ENCODE measurements around the gene ZCCHC7. TPM values are rescaled to one million over a fixed set of nuclear protein-coding genes. Genes with fewer than 3 reads are reported as not detected.

Gene ZCCHC7
- total and polyA plus RNA-seq, 4 donors = 3.3 to 9.7 (median 7.6) TPM

DNA sequence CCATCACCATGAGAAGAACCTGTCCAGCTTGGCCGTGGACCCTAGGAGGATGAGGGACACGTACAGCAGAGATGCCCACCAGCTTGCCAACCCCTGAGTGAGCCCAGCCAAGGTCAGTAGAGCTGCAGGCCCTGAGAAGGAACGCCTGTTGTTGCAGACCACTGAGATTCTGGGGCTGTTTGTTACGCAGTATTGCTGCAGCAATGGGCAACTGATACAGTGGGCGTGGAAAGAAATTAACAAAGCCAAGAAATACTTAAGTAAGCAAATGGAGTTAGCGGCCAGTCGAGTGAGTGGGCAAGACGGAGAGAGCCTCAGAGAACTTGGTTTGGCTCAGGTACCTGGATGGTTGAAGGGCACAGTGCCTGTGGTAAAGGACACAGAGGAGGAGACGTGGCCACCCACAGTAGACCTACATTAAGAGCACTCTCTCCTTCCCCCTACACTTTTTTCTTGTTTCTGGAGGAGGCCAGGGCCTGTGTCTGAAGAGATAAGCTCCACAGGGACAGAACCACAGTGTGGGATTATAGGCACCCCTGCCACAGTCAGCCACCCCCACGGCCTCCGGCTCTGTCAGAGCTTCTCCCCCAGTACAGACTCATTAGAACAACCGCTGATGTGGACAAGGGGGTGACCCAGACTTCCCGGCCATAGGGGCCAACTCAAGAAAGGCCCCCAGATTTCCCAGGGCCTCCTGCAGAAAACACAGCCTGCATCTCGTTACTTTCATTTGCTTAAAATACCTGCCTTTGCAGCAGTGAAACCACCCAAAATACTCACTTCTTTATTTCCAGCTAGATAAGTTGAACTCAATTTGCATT lies 262.0 kb downstream of the ZCCHC7 start:
- DNase-seq (ENCODE audit: low spot score) = no peak
- Histone ChIP-seq H3K9me3 (ENCODE audit: control insufficient read depth in 4 of 4, low read length in 3 of 4) (peaks cover 0 to 2% (median 0%) of the 10 kb centered on the region in 4 donors), H3K4me3 (ENCODE audit: low read depth in 1 of 3, low read length in 3 of 3) (no peak overlapping the region), H3K36me3 (ENCODE audit: control insufficient read depth in 4 of 4, insufficient read depth in 3 of 4, low read depth in 1 of 4, low read length in 3 of 4) (no peaks in the 10 kb centered on the region), H3K4me1 (ENCODE audit: control insufficient read depth in 4 of 4, insufficient read depth in 4 of 4, low read length in 3 of 4) (no peaks in the 10 kb centered on the region), H3K27me3 (ENCODE audit: control insufficient read depth in 4 of 4, insufficient read depth in 4 of 4, low read length in 3 of 4) (no peaks in the 10 kb centered on the region), H3K27ac (ENCODE audit: low read depth in 1 of 2, low read length in 2 of 2) (no peak overlapping the region), H3K9ac (ENCODE audit: low read depth in 1 of 2, low read length in 2 of 2) (no peak overlapping the region)
- no peak for TF ChIP-seq HNF4G (IDR thresholded peaks at IDR 0.05)
- TF ChIP-seq EGR1 (IDR thresholded peaks at IDR 0.05; ENCODE audit: low read depth in 2 of 2) = no peak
- TF ChIP-seq, protein P1, sequence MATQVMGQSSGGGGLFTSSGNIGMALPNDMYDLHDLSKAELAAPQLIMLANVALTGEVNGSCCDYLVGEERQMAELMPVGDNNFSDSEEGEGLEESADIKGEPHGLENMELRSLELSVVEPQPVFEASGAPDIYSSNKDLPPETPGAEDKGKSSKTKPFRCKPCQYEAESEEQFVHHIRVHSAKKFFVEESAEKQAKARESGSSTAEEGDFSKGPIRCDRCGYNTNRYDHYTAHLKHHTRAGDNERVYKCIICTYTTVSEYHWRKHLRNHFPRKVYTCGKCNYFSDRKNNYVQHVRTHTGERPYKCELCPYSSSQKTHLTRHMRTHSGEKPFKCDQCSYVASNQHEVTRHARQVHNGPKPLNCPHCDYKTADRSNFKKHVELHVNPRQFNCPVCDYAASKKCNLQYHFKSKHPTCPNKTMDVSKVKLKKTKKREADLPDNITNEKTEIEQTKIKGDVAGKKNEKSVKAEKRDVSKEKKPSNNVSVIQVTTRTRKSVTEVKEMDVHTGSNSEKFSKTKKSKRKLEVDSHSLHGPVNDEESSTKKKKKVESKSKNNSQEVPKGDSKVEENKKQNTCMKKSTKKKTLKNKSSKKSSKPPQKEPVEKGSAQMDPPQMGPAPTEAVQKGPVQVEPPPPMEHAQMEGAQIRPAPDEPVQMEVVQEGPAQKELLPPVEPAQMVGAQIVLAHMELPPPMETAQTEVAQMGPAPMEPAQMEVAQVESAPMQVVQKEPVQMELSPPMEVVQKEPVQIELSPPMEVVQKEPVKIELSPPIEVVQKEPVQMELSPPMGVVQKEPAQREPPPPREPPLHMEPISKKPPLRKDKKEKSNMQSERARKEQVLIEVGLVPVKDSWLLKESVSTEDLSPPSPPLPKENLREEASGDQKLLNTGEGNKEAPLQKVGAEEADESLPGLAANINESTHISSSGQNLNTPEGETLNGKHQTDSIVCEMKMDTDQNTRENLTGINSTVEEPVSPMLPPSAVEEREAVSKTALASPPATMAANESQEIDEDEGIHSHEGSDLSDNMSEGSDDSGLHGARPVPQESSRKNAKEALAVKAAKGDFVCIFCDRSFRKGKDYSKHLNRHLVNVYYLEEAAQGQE (IDR thresholded peaks at IDR 0.05) = no peak
- TF ChIP-seq, protein P2, sequence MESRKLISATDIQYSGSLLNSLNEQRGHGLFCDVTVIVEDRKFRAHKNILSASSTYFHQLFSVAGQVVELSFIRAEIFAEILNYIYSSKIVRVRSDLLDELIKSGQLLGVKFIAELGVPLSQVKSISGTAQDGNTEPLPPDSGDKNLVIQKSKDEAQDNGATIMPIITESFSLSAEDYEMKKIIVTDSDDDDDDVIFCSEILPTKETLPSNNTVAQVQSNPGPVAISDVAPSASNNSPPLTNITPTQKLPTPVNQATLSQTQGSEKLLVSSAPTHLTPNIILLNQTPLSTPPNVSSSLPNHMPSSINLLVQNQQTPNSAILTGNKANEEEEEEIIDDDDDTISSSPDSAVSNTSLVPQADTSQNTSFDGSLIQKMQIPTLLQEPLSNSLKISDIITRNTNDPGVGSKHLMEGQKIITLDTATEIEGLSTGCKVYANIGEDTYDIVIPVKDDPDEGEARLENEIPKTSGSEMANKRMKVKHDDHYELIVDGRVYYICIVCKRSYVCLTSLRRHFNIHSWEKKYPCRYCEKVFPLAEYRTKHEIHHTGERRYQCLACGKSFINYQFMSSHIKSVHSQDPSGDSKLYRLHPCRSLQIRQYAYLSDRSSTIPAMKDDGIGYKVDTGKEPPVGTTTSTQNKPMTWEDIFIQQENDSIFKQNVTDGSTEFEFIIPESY (IDR thresholded peaks at IDR 0.05) = no peak
- TF ChIP-seq NR2F2 (IDR thresholded peaks at IDR 0.05) = no peak
- WGBS = 80% methylated on average over 14 of the region's 14 CpGs

DNA sequence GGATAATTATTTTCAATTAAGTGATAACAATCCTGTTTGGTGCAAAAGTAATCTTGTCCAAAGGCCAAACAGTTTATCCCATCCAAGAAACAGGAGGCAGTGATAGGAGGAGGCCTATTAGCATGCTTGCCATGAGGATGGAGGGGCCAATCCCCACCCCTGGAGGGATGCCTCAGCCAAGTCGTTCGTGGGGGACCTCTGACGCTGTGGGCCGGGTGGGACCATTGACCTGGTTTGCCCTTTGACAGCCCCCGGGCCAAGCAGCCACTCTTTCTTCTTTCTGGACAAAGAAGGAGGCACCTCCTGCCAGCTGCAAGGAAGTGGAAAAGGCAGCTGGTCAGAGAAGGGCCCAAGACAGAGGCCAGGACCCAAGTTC lies 262.6 kb downstream of the ZCCHC7 start:
- no peaks in the 10 kb centered on the region for H3K27me3 ChIP-seq (ENCODE audit: control insufficient read depth in 4 of 4, insufficient read depth in 4 of 4, low read length in 3 of 4)
- TF ChIP-seq FOXA2 (IDR thresholded peaks at IDR 0.05) = no peak
- DNase-seq (ENCODE audit: low spot score) = no peak
- WGBS = 75% methylated on average over 5 of the region's 5 CpGs
- peaks cover 0 to 2% (median 0%) of the 10 kb centered on the region in 4 donors for H3K9me3 ChIP-seq (ENCODE audit: control insufficient read depth in 4 of 4, low read length in 3 of 4)
- no peak overlapping the region for H3K27ac ChIP-seq (ENCODE audit: low read depth in 1 of 2, low read length in 2 of 2)
- H3K4me3 ChIP-seq (ENCODE audit: low read depth in 1 of 3, low read length in 3 of 3) = no peak overlapping the region
- no peaks in the 10 kb centered on the region for H3K4me1 ChIP-seq (ENCODE audit: control insufficient read depth in 4 of 4, insufficient read depth in 4 of 4, low read length in 3 of 4)
- H3K36me3 ChIP-seq (ENCODE audit: control insufficient read depth in 4 of 4, insufficient read depth in 3 of 4, low read depth in 1 of 4, low read length in 3 of 4) = no peaks in the 10 kb centered on the region
- no peak overlapping the region for H3K9ac ChIP-seq (ENCODE audit: low read depth in 1 of 2, low read length in 2 of 2)

GRCh38 chr9:37383393-37383792 lies 263.0 kb downstream of the ZCCHC7 start:
- Histone ChIP-seq H3K36me3 (ENCODE audit: control insufficient read depth in 4 of 4, insufficient read depth in 3 of 4, low read depth in 1 of 4, low read length in 3 of 4) (no peaks in the 10 kb centered on the region), H3K9ac (ENCODE audit: low read depth in 1 of 2, low read length in 2 of 2) (no peak overlapping the region), H3K4me1 (ENCODE audit: control insufficient read depth in 4 of 4, insufficient read depth in 4 of 4, low read length in 3 of 4) (no peaks in the 10 kb centered on the region), H3K27me3 (ENCODE audit: control insufficient read depth in 4 of 4, insufficient read depth in 4 of 4, low read length in 3 of 4) (no peaks in the 10 kb centered on the region), H3K4me3 (ENCODE audit: low read depth in 1 of 3, low read length in 3 of 3) (no peak overlapping the region), H3K27ac (ENCODE audit: low read depth in 1 of 2, low read length in 2 of 2) (no peak overlapping the region), H3K9me3 (ENCODE audit: control insufficient read depth in 4 of 4, low read length in 3 of 4) (peaks cover 0 to 2% (median 0%) of the 10 kb centered on the region in 4 donors)
- 92% methylated on average over 6 of the region's 6 CpGs for WGBS
- DNase-seq (ENCODE audit: low spot score) = no peak
- TF ChIP-seq, protein P3, sequence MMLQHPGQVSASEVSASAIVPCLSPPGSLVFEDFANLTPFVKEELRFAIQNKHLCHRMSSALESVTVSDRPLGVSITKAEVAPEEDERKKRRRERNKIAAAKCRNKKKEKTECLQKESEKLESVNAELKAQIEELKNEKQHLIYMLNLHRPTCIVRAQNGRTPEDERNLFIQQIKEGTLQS (IDR thresholded peaks at IDR 0.05) = no peak
- TF ChIP-seq MAX (IDR thresholded peaks at IDR 0.05) = no peak
- TF ChIP-seq, protein P2 (IDR thresholded peaks at IDR 0.05) = no peak
- TF ChIP-seq RXRA (IDR thresholded peaks at IDR 0.05) = no peak
- TF ChIP-seq, protein P1 (IDR thresholded peaks at IDR 0.05) = no peak
- TF ChIP-seq, protein P4, sequence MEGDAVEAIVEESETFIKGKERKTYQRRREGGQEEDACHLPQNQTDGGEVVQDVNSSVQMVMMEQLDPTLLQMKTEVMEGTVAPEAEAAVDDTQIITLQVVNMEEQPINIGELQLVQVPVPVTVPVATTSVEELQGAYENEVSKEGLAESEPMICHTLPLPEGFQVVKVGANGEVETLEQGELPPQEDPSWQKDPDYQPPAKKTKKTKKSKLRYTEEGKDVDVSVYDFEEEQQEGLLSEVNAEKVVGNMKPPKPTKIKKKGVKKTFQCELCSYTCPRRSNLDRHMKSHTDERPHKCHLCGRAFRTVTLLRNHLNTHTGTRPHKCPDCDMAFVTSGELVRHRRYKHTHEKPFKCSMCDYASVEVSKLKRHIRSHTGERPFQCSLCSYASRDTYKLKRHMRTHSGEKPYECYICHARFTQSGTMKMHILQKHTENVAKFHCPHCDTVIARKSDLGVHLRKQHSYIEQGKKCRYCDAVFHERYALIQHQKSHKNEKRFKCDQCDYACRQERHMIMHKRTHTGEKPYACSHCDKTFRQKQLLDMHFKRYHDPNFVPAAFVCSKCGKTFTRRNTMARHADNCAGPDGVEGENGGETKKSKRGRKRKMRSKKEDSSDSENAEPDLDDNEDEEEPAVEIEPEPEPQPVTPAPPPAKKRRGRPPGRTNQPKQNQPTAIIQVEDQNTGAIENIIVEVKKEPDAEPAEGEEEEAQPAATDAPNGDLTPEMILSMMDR (IDR thresholded peaks at IDR 0.05; ENCODE audit: low read depth, low read length, missing input control) = no peak
- TF ChIP-seq FOXA1 (IDR thresholded peaks at IDR 0.05) = no peak
- TF ChIP-seq HNF4G (IDR thresholded peaks at IDR 0.05) = no peak
- TF ChIP-seq EGR1 (IDR thresholded peaks at IDR 0.05; ENCODE audit: low read depth in 2 of 2) = no peak
